Measurements from ENCODE around the gene TPSG1. TPM values are rescaled to one million over a fixed set of nuclear protein-coding genes. Genes with fewer than 3 reads are reported as not detected.

TPSG1 gene
- total and polyA plus RNA-seq, 2 experiments from 2014 or later: 0.81 TPM; not detected in 1

GRCh38 chr16:1193143-1193824, 31.8 kb downstream of the TPSG1 start (continued):
- TF ChIP-seq CTCF (conservative IDR thresholded peaks at IDR 0.05; ENCODE audit: low read depth in 2 of 2) (no peak), EZH2phosphoT487 (IDR thresholded peaks at IDR 0.05; ENCODE audit: unreplicated experiment) (no peak), JUNB (IDR thresholded peaks at IDR 0.05; ENCODE audit: unreplicated experiment) (no peak)

- Histone ChIP-seq H3K27me3 (ENCODE audit: insufficient read depth) (no peaks in the 10 kb centered on the region), H3F3A (replicated peaks; ENCODE audit: low read depth) (no peaks in the 10 kb centered on the region), H3K36me3 (ENCODE audit: insufficient read depth) (no peaks in the 10 kb centered on the region), H3K27ac (ENCODE audit: low read depth) (no peak overlapping the region), H3K9me2 (ENCODE audit: insufficient read depth) (no peaks in the 10 kb centered on the region), H3K4me3 (no peak overlapping the region), H3K79me2 (replicated peaks; ENCODE audit: insufficient read depth) (no peaks in the 10 kb centered on the region; the same call in 1 of the 2 replicates), H3K4me2 (no peak overlapping the region), H4K20me1 (replicated peaks; ENCODE audit: insufficient read depth) (peaks cover 4% of the 10 kb centered on the region; the same call in 1 of the 2 replicates), H3K4me1 (ENCODE audit: insufficient read depth) (no peaks in the 10 kb centered on the region), H2AFZ (no peak overlapping the region)
- Mint-ChIP-seq H3K4me3 (no peak overlapping the region), H3K36me3 (ENCODE audit: low read depth) (no peaks in the 10 kb centered on the region), H3K27ac (no peak overlapping the region; the same call in 1 of the 2 replicates), H3K9me3 (no peaks in the 10 kb centered on the region), H3K4me1 (peaks cover 3% of the 10 kb centered on the region; the same call in 1 of the 3 replicates), H3K27me3 (ENCODE audit: insufficient read depth, low read depth, poor library complexity) (peaks cover 10% of the 10 kb centered on the region)
- no peak for DNase-seq (ENCODE audit: low spot score)
- ATAC-seq: no peak
- no peak for TF ChIP-seq ETS1 (IDR thresholded peaks at IDR 0.05)
- no peak for TF ChIP-seq JUNB (IDR thresholded peaks at IDR 0.05; ENCODE audit: unreplicated experiment)
- no peak for TF ChIP-seq EZH2 (IDR thresholded peaks at IDR 0.05; ENCODE audit: low read depth, unreplicated experiment)
- no peak for TF ChIP-seq EZH2phosphoT487 (IDR thresholded peaks at IDR 0.05; ENCODE audit: unreplicated experiment)
- no peak for TF ChIP-seq REST (IDR thresholded peaks at IDR 0.05; ENCODE audit: unreplicated experiment)
- no peak for TF ChIP-seq NANOG (IDR thresholded peaks at IDR 0.05; ENCODE audit: borderline replicate concordance)
- TF ChIP-seq STAT1 (IDR thresholded peaks at IDR 0.05; ENCODE audit: unreplicated experiment): no peak
- TF ChIP-seq CREB1 (CRISPR knock-in tag; IDR thresholded peaks at IDR 0.05; ENCODE audit: low read depth): no peak
- no peak for TF ChIP-seq ZNF114 (CRISPR knock-in tag; IDR thresholded peaks at IDR 0.05)
- TF ChIP-seq ZNF331 (CRISPR knock-in tag; IDR thresholded peaks at IDR 0.05; ENCODE audit: low read depth): no peak
- no peak for TF ChIP-seq CTCF (conservative IDR thresholded peaks at IDR 0.05; ENCODE audit: low read depth in 2 of 2)
Observed at GRCh38 chr16:1192384-1193073, 32.5 kb downstream of the TPSG1 start.

Data from GM23338 (cell line).